IMR-90 (cell line): ENCODE measurements around the gene FSTL3. TPM values are rescaled to one million over a fixed set of nuclear protein-coding genes. Genes with fewer than 3 reads are reported as not detected.

Experiments used
- ATAC-seq: fragments of 200-7000 bp; cut with Tn5 transposase; 2 replicates; pipeline ENCODE4 v1.9.1; 2020; ENCODE audit warnings: low read depth, mild to moderate bottlenecking, moderate library complexity
- BruUV-seq: library from RNA; stranded (reverse); fragments of 400-500 nt; replicated peaks from 2 replicates; lab custom pipeline; 2021; lab: Mats Ljungman, UMichigan
- CTCF ChIA-PET: fragments of 300-600 bp; formaldehyde crosslinking; extraction: SDS; loops from one replicate; lab custom pipeline; 2021; ENCODE audit warnings: antibody characterized with exemption; lab: Yijun Ruan, JAX
- POLR2A ChIA-PET: fragments of 300-600 bp; sonication (Branson Sonifier 250); formaldehyde crosslinking; loops from one replicate; lab custom pipeline; 2022; ENCODE audit warnings: antibody characterized with exemption; ENCODE audit not compliant: unreplicated experiment; lab: Charles Lee
- DNase-seq: peaks from one replicate; pipeline ENCODE4 v3.0.0; 2013
- H2AFZ ChIP-seq: replicated peaks from 2 replicates; pipeline ENCODE3; 2013; ENCODE audit warnings: low read length, mild to moderate bottlenecking; ENCODE audit not compliant: poor library complexity
- H2AK5ac ChIP-seq: 2 replicates; pipeline ENCODE4 v1.6.1; 2013; ENCODE audit warnings: low read depth, low read length, inconsistent platforms
- H2AK9ac ChIP-seq: replicated peaks from 2 replicates; pipeline ENCODE3; 2013; ENCODE audit warnings: mild to moderate bottlenecking, low read depth, low read length, moderate library complexity; ENCODE audit not compliant: poor library complexity
- H2BK120ac ChIP-seq: 2 replicates; pipeline ENCODE4 v1.6.1; 2013; ENCODE audit warnings: low read depth, low read length, inconsistent platforms
- H2BK15ac ChIP-seq: 3 replicates; pipeline ENCODE4 v1.6.1; 2013; ENCODE audit warnings: low read depth, low read length, inconsistent platforms
- H2BK20ac ChIP-seq: 2 replicates; pipeline ENCODE4 v1.6.1; 2013; ENCODE audit warnings: low read depth, mild to moderate bottlenecking, inconsistent platforms, low read length, moderate library complexity
- H2BK5ac ChIP-seq: 2 replicates; pipeline ENCODE4 v1.6.1; 2013; ENCODE audit warnings: mild to moderate bottlenecking, low read depth, low read length, inconsistent platforms; ENCODE audit not compliant: poor library complexity, severe bottlenecking
- H3K14ac ChIP-seq: replicated peaks from 2 replicates; pipeline ENCODE4 v1.6.1; 2013; ENCODE audit warnings: low read depth, low read length, inconsistent platforms
- H3K18ac ChIP-seq: 2 replicates; pipeline ENCODE4 v1.6.1; 2013; ENCODE audit warnings: low read depth, low read length, control low read depth
- H3K23ac ChIP-seq: 2 replicates; pipeline ENCODE4 v1.6.1; 2013; ENCODE audit warnings: low read depth, low read length, inconsistent platforms
- H3K27ac ChIP-seq: 2 replicates; pipeline ENCODE4 v1.5.1; 2013; ENCODE audit warnings: mild to moderate bottlenecking, control low read depth, low read length; ENCODE audit not compliant: insufficient read depth
- H3K27me3 ChIP-seq: 2 replicates; pipeline ENCODE4 v1.6.1; 2013; ENCODE audit warnings: low read length; ENCODE audit not compliant: control insufficient read depth, insufficient read depth
- H3K36me3 ChIP-seq: 2 replicates; pipeline ENCODE4 v1.6.1; 2013; ENCODE audit warnings: low read length, mixed read lengths; ENCODE audit not compliant: control insufficient read depth, insufficient read depth
- H3K4ac ChIP-seq: 2 replicates; pipeline ENCODE4 v1.6.1; 2013; ENCODE audit warnings: low read depth, low read length, inconsistent platforms
- H3K4me1 ChIP-seq: 2 replicates; pipeline ENCODE4 v1.6.1; 2013; ENCODE audit warnings: low read length, mixed read lengths; ENCODE audit not compliant: control insufficient read depth, insufficient read depth
- H3K4me2 ChIP-seq: 2 replicates; pipeline ENCODE4 v1.6.1; 2013; ENCODE audit warnings: low read depth, mild to moderate bottlenecking, control low read depth, low read length, moderate library complexity
- H3K4me3 ChIP-seq: 2 replicates; pipeline ENCODE4 v1.5.1; 2013; ENCODE audit warnings: low read depth, mild to moderate bottlenecking, control low read depth, low read length, moderate library complexity; ENCODE audit not compliant: insufficient read depth
- H3K56ac ChIP-seq: 2 replicates; pipeline ENCODE4 v1.6.1; 2013; ENCODE audit warnings: low read length, inconsistent platforms; ENCODE audit not compliant: insufficient read depth; ENCODE audit errors: extremely low read depth
- H3K79me1 ChIP-seq, 2 experiments: 2 replicates each; pipeline ENCODE4 v1.6.1; 2013; ENCODE audit warnings: low read length in 2 of 2, inconsistent platforms in 1 of 2, low read depth in 1 of 2
- H3K9ac ChIP-seq: 2 replicates; pipeline ENCODE4 v1.6.1; 2013; ENCODE audit warnings: low read depth, low read length, control low read depth
- H3K9me1 ChIP-seq: 2 replicates; pipeline ENCODE4 v1.6.1; 2013; ENCODE audit warnings: low read length, inconsistent platforms; ENCODE audit not compliant: insufficient read depth
- H3K9me3 ChIP-seq: 2 replicates; pipeline ENCODE4 v1.6.1; 2013; ENCODE audit warnings: low read length; ENCODE audit not compliant: control insufficient read depth, insufficient read depth
- H4K20me1 ChIP-seq: 2 replicates; pipeline ENCODE4 v1.6.1; 2013; ENCODE audit warnings: low read length, inconsistent platforms; ENCODE audit not compliant: insufficient read depth
- H4K5ac ChIP-seq: 2 replicates; pipeline ENCODE4 v1.6.1; 2013; ENCODE audit warnings: mild to moderate bottlenecking, low read depth, low read length, control low read depth
- H4K8ac ChIP-seq, 2 experiments: 2 replicates each; pipeline ENCODE4 v1.6.1; 2013; ENCODE audit warnings: low read depth in 2 of 2, low read length in 2 of 2, control low read depth in 1 of 2, inconsistent platforms in 1 of 2
- H4K91ac ChIP-seq: 2 replicates; pipeline ENCODE4 v1.6.1; 2013; ENCODE audit warnings: low read depth, low read length, inconsistent platforms; ENCODE audit not compliant: insufficient read depth
- ELK1 ChIP-seq: fragments of 150-350 bp; IDR thresholded peaks from 2 replicates; pipeline ENCODE4 v1.6.1; 2016; ENCODE audit warnings: low read depth, mild to moderate bottlenecking, low read length, moderate library complexity, borderline replicate concordance
- RFX5 ChIP-seq: IDR thresholded peaks from 2 replicates; pipeline ENCODE4 v1.8.0; 2012; ENCODE audit warnings: low read depth, mild to moderate bottlenecking, low read length, moderate library complexity
- WGBS, 2 experiments: methylation state at CpG; one replicate each; pipeline versions ENCODE4 v1.1.5 to v1.1.7; 2013; ENCODE audit warnings: missing lambda C conversion rate in 2 of 2; ENCODE audit not compliant: insufficient read length in 1 of 2; ENCODE audit errors: extremely low coverage in 2 of 2; 5-methylcytosine and 5-hydroxymethylcytosine counted together
- dilution Hi-C: fragments of 300-500 bp; cut with HindIII; formaldehyde crosslinking; loops from one replicate; pipeline ENCODE4 v1.14.3; 2018; ENCODE audit warnings: low sequenced_read_pairs; ENCODE audit not compliant: unreplicated experiment
- in situ Hi-C: fragments of 300-500 bp; cut with MboI; formaldehyde crosslinking; loops from 3 replicates; pipeline ENCODE4 v1.14.3; 2019; ENCODE audit warnings: low sequenced_read_pairs, inconsistent platforms, mixed read lengths
- intact Hi-C: fragments of 100-400 bp; cut with micrococcal nuclease; formaldehyde crosslinking; loops from 2 replicates; pipeline ENCODE4 v1.10.0; 2022
- polyA plus RNA-seq, 3 experiments: library from polyadenylated mRNA; depleted of rRNA; stranded (reverse); fragments of >200 nt; gene quantifications; 2 replicates each; pipeline ENCODE4 v1.2.3, GENCODE V29; 2012; ENCODE audit warnings: low replicate concordance in 1 of 3
- total RNA-seq: library from RNA; depleted of rRNA; stranded (reverse); fragments of >200 nt; gene quantifications from 2 replicates; pipeline ENCODE4 v1.2.3, GENCODE V29; 2012
- TF ChIP-seq, protein P1 (sequence below): fragments of 150-350 bp; IDR thresholded peaks from 2 replicates; pipeline ENCODE4 v1.6.1; 2017; ENCODE audit warnings: mild to moderate bottlenecking, antibody characterized with exemption, low read length, low read depth

FSTL3 gene
- total and polyA plus RNA-seq, 2 of the 4 experiments (the other 2 are of a cell fraction) = 32.3 to 76.9 TPM

- TF ChIP-seq, protein P1, sequence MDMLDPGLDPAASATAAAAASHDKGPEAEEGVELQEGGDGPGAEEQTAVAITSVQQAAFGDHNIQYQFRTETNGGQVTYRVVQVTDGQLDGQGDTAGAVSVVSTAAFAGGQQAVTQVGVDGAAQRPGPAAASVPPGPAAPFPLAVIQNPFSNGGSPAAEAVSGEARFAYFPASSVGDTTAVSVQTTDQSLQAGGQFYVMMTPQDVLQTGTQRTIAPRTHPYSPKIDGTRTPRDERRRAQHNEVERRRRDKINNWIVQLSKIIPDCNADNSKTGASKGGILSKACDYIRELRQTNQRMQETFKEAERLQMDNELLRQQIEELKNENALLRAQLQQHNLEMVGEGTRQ = no peak
- TF ChIP-seq ELK1 (no peak), RFX5 (no peak)
- no peak overlapping the region for H3K27ac ChIP-seq
- BruUV-seq = no TSS peak
- intact Hi-C loops = no loop called here
- peaks cover 0 to 7% of the 10 kb centered on the region in 2 experiments; a peak in 1 of 4 replicates for H3K79me1 ChIP-seq
- ChIA-PET CTCF (no interaction called here), POLR2A (interaction anchor here (0.5 kb wide), 1 partner anchor 12 kb away, joined by 3 read pairs; no protein-coding TSS in a partner anchor)
- no peak overlapping the region for H3K18ac ChIP-seq
- peaks cover 42% of the 10 kb centered on the region for H3K36me3 ChIP-seq
- DNase-seq (no peak), ATAC-seq (no peak)
- H3K23ac ChIP-seq = no peak overlapping the region
- H3K14ac ChIP-seq = no peak overlapping the region
- H3K9ac ChIP-seq = no peak overlapping the region
- no peaks in the 10 kb centered on the region for H3K9me1 ChIP-seq
- no peak overlapping the region for H2AK5ac ChIP-seq
- H2BK20ac ChIP-seq = no peak overlapping the region
- no peak overlapping the region for H3K4me2 ChIP-seq
- H4K5ac ChIP-seq = no peak overlapping the region
- no peak overlapping the region for H4K91ac ChIP-seq
- H2BK5ac ChIP-seq = no peak overlapping the region
- H3K4me1 ChIP-seq = no peaks in the 10 kb centered on the region
- no peak overlapping the region for H2BK120ac ChIP-seq
- no peaks in the 10 kb centered on the region for H3K27me3 ChIP-seq
- H3K9me3 ChIP-seq = no peaks in the 10 kb centered on the region
- no peak overlapping the region for H2BK15ac ChIP-seq
- no peak overlapping the region for H2AFZ ChIP-seq
- in situ Hi-C loops = no loop called here
- no peak overlapping the region for H3K4me3 ChIP-seq
- 94% methylated on average over 45 of the region's 62 CpGs; no CpG with 5 or more reads in 1 of the 2 experiments for WGBS, 2 experiments
- no peak overlapping the region for H2AK9ac ChIP-seq
- dilution Hi-C loops = no loop called here
- H4K20me1 ChIP-seq = peaks cover 5% of the 10 kb centered on the region; the same call in 1 of the 2 replicates
- H4K8ac ChIP-seq = no peak overlapping the region
- H3K4ac ChIP-seq = no peak overlapping the region
- H3K56ac ChIP-seq = no peak overlapping the region
Observed at GRCh38 chr19:645912-646778, 30.0 kb upstream of the FSTL3 start.
